Lower leg skin (tissue), 3 donors: ENCODE results near the gene NIBAN1.

Experiments
- CTCF ChIP-seq, 3 donors: fragments of 450-650 bp; IDR thresholded peaks; one replicate each; pipeline ENCODE4 v1.5.1; 2016; ENCODE audit warnings: antibody characterized with exemption in 3 of 3, mild to moderate bottlenecking in 3 of 3, moderate library complexity in 2 of 3
- POLR2A ChIP-seq, 2 donors: fragments of 450-650 bp; IDR thresholded peaks; one replicate each; pipeline ENCODE4 v1.6.1; 2016 to 2017; ENCODE audit warnings: antibody characterized with exemption in 2 of 2, mild to moderate bottlenecking in 1 of 2, moderate library complexity in 1 of 2

GRCh38 chr1:184928394-184928793 lies 45.9 kb downstream of the NIBAN1 start:
- TF ChIP-seq CTCF (IDR thresholded peaks at IDR 0.05) (no peak), POLR2A (IDR thresholded peaks at IDR 0.05) (no peak)
